HepG2 (cell line): ENCODE results near the gene ECE2. TPM values are rescaled to one million over a fixed set of nuclear protein-coding genes. Genes with fewer than 3 reads are reported as not detected.

Experiments
- ARID3A ChIP-seq: IDR thresholded peaks from 2 replicates; pipeline ENCODE4 v1.6.1; 2012; ENCODE audit warnings: low read depth, low read length, improper control_type of control experiment
- CCDC6 ChIP-seq: sonication (generic); formaldehyde crosslinking; IDR thresholded peaks from 2 replicates; pipeline ENCODE4 v1.8.1; 2022; ENCODE audit warnings: mild to moderate bottlenecking, missing genetic modification reagents, moderate library complexity
- CHD2 ChIP-seq: IDR thresholded peaks from 2 replicates; pipeline ENCODE4 v1.6.1; 2011; ENCODE audit warnings: low read depth, low read length, improper control_type of control experiment
- FOSL2 ChIP-seq: sonication (generic); formaldehyde crosslinking; IDR thresholded peaks from 2 replicates; pipeline ENCODE4 v1.4.0; 2020; ENCODE audit warnings: missing genetic modification reagents
- FOXO4 ChIP-seq: sonication (generic); formaldehyde crosslinking; conservative IDR thresholded peaks from 2 replicates; pipeline ENCODE4 v1.8.1; 2023; ENCODE audit warnings: missing genetic modification reagents
- HMG20B ChIP-seq: conservative IDR thresholded peaks from 2 replicates; pipeline ENCODE4 v1.6.1; 2016; ENCODE audit warnings: missing genetic modification reagents, missing compliant biosample characterization
- NCOA2 ChIP-seq: sonication (generic); formaldehyde crosslinking; IDR thresholded peaks from 2 replicates; pipeline ENCODE4 v1.8.0; 2022; ENCODE audit warnings: inconsistent platforms
- RERE ChIP-seq: IDR thresholded peaks from 2 replicates; pipeline ENCODE4 v1.6.1; 2016; ENCODE audit warnings: low read depth, missing genetic modification reagents, missing compliant biosample characterization
- SAFB2 ChIP-seq: sonication (generic); formaldehyde crosslinking; IDR thresholded peaks from 2 replicates; pipeline ENCODE4 v1.5.1; 2020; ENCODE audit warnings: missing genetic modification reagents, low read depth, mild to moderate bottlenecking, borderline replicate concordance
- TOE1 ChIP-seq: sonication (generic); formaldehyde crosslinking; IDR thresholded peaks from 2 replicates; pipeline ENCODE4 v1.4.0; 2020; ENCODE audit warnings: mild to moderate bottlenecking, missing genetic modification reagents
- TOPORS ChIP-seq: sonication (generic); formaldehyde crosslinking; IDR thresholded peaks from 2 replicates; pipeline ENCODE4 v1.8.0; 2023; ENCODE audit warnings: mild to moderate bottlenecking, missing genetic modification reagents
- TSC22D2 ChIP-seq: sonication (generic); formaldehyde crosslinking; IDR thresholded peaks from 2 replicates; pipeline ENCODE4 v1.5.1; 2020; ENCODE audit warnings: missing genetic modification reagents, mild to moderate bottlenecking, borderline replicate concordance
- ZNF292 ChIP-seq: sonication (generic); formaldehyde crosslinking; IDR thresholded peaks from 2 replicates; pipeline ENCODE4 v1.8.1; 2022; ENCODE audit warnings: mild to moderate bottlenecking, low read depth, missing genetic modification reagents, borderline replicate concordance
- ZNF30 ChIP-seq: sonication (generic); formaldehyde crosslinking; IDR thresholded peaks from 2 replicates; pipeline ENCODE4 v1.5.0; 2020; ENCODE audit warnings: mild to moderate bottlenecking, missing genetic modification reagents
- ZNF33B ChIP-seq: sonication (generic); formaldehyde crosslinking; IDR thresholded peaks from 2 replicates; pipeline ENCODE4 v1.5.1; 2020; ENCODE audit warnings: mild to moderate bottlenecking, missing genetic modification reagents
- ZNF564 ChIP-seq: sonication (generic); formaldehyde crosslinking; IDR thresholded peaks from 2 replicates; pipeline ENCODE4 v1.8.1; 2023; ENCODE audit warnings: mild to moderate bottlenecking, missing genetic modification reagents
- ZNF703 ChIP-seq: sonication (generic); formaldehyde crosslinking; IDR thresholded peaks from 2 replicates; pipeline ENCODE4 v1.5.1; 2020; ENCODE audit warnings: missing genetic modification reagents, mild to moderate bottlenecking, moderate library complexity, borderline replicate concordance
- ZNF709 ChIP-seq: sonication (generic); formaldehyde crosslinking; IDR thresholded peaks from 2 replicates; pipeline ENCODE4 v1.5.0; 2020; ENCODE audit warnings: mild to moderate bottlenecking, missing genetic modification reagents
- ZNF775 ChIP-seq: sonication (generic); formaldehyde crosslinking; IDR thresholded peaks from 2 replicates; pipeline ENCODE4 v1.4.0; 2020; ENCODE audit warnings: missing genetic modification reagents, mild to moderate bottlenecking, moderate library complexity, borderline replicate concordance
- ZNF883 ChIP-seq: sonication (generic); formaldehyde crosslinking; IDR thresholded peaks from 2 replicates; pipeline ENCODE4 v1.5.1; 2020; ENCODE audit warnings: mild to moderate bottlenecking, missing genetic modification reagents; ENCODE audit errors: not compliant biosample characterization
- polyA plus RNA-seq, 8 experiments: library from polyadenylated mRNA; depleted of rRNA in 3 of 8; stranded (reverse) in 7 of 8; unstranded in 1 of 8; fragments of >200 nt; fragmentation: Illumina TruSeq in 4 of 8; extraction: Trizol in 4 of 8; gene quantifications; 2 replicates each; pipeline versions ENCODE4 v1.2.1 to v1.2.3, GENCODE V29; 2011 to 2016; ENCODE audit warnings: low read depth in 4 of 8, missing spikeins in 1 of 8, mixed read lengths in 1 of 8; ENCODE audit not compliant: insufficient read depth in 1 of 8
- total RNA-seq, 5 experiments: library from RNA; depleted of rRNA; stranded (reverse); fragments of >200 nt; fragmentation: Illumina TruSeq; extraction: Trizol; gene quantifications; 2 replicates each; pipeline ENCODE4 v1.2.3, GENCODE V29; 2016; ENCODE audit warnings: low read depth in 1 of 5
- TF ChIP-seq, protein P1 (sequence below): sonication (generic); formaldehyde crosslinking; IDR thresholded peaks from 2 replicates; pipeline ENCODE4 v1.4.0; 2020; ENCODE audit warnings: mild to moderate bottlenecking, missing genetic modification reagents

ECE2 gene
- total and polyA plus RNA-seq, 2 of the 13 experiments (the other 11 are each of a cell fraction or from before 2014, with no cell fraction given): not detected

- no peak for TF ChIP-seq RERE (CRISPR knock-in tag)
- TF ChIP-seq HMG20B (CRISPR knock-in tag): 0 out of 2 replicates have a peak, but pooled peaks have one; percentile 31
- TF ChIP-seq ZNF703 (CRISPR knock-in tag): no peak
- TF ChIP-seq, protein P1, sequence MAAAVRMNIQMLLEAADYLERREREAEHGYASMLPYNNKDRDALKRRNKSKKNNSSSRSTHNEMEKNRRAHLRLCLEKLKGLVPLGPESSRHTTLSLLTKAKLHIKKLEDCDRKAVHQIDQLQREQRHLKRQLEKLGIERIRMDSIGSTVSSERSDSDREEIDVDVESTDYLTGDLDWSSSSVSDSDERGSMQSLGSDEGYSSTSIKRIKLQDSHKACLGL (CRISPR knock-in tag): peak; percentile 53; the same call in 1 of the 2 replicates
- no peak for TF ChIP-seq FOSL2
- TF ChIP-seq ZNF564 (CRISPR knock-in tag): no peak
- no peak for TF ChIP-seq TSC22D2
- TF ChIP-seq TOE1 (CRISPR knock-in tag): no peak; the same call in 1 of the 2 replicates
- no peak for TF ChIP-seq ZNF292 (CRISPR knock-in tag)
- no peak for TF ChIP-seq ZNF775 (CRISPR knock-in tag)
- TF ChIP-seq TOPORS: no peak
- no peak for TF ChIP-seq FOXO4 (CRISPR knock-in tag)
- peak; percentile 25; the same call in 1 of the 2 replicates for TF ChIP-seq NCOA2 (CRISPR knock-in tag)
- no peak for TF ChIP-seq ZNF33B (CRISPR knock-in tag)
- TF ChIP-seq ZNF709 (CRISPR knock-in tag): no peak
- no peak for TF ChIP-seq ARID3A
- no peak for TF ChIP-seq ZNF30 (CRISPR knock-in tag)
- no peak for TF ChIP-seq SAFB2 (CRISPR knock-in tag)
- TF ChIP-seq ZNF883 (CRISPR knock-in tag): peak; percentile 61
- peak; percentile 90 for TF ChIP-seq CCDC6 (CRISPR knock-in tag)
- no peak for TF ChIP-seq CHD2
Measured at GRCh38 chr3:184249412-184250166, 26.2 kb upstream of the ECE2 start, which contains the start of gene EEF1AKMT4 (continued).
